Measurements from ENCODE around the gene SLC46A3. TPM values are rescaled to one million over a fixed set of nuclear protein-coding genes. Genes with fewer than 3 reads are reported as not detected.

SLC46A3 gene
- total RNA-seq, 1 experiment from 2014 or later, result 4.9 TPM

DNA sequence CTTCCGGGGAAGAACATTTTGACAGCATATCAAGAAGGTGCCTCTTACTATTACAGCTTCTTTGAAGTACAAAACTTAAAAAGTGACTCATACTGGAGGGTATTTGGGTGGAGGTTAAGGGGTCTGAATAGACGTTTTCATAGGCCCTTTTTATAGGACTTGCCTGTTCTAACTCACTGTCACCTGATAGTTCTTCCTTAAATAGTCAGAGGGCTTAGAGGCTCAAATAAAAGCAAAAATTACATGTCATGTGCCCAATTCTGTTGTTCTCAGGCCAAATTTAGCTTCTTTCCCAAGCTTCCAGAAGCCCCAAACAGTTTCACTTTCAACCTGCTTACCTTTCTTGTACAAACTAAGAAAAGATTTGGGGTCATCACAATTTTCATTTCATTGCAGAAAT, 16.1 kb upstream of the SLC46A3 start:
- no peak for DNase-seq (ENCODE audit: low read depth)

GRCh38 chr13:28730762-28731161, 12.0 kb upstream of the SLC46A3 start:
- DNase-seq (ENCODE audit: low read depth), result no peak

DNA sequence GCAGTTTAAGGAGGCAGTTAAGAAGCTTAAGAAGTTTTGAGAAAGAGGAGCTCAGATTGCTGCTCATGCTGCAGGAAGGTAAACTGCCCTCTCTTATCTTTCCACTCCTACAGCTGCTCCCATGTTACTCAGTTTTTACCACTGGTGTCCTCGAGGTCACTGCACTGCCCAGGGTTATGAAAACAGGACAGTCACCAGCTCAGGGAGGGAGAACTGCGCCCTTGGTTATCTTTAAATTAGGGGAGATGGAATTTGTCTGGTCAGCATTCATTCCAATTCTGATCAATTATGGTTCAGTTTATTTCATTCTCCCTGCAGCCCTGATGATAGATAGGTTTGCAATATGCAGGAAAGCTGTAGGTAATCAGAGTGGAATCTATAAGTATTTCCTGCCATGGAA, 10.8 kb upstream of the SLC46A3 start:
- DNase-seq (ENCODE audit: low read depth), result no peak

- DNase-seq (ENCODE audit: low read depth), result no peak
Measured at GRCh38 chr13:28728642-28729041, 9.9 kb upstream of the SLC46A3 start.

- DNase-seq (ENCODE audit: low read depth), result no peak
Measured at GRCh38 chr13:28725046-28725610, 6.4 kb upstream of the SLC46A3 start.

- no peak for DNase-seq (ENCODE audit: low read depth)
Measured at GRCh38 chr13:28723806-28724205, 5.0 kb upstream of the SLC46A3 start.

GRCh38 chr13:28719227-28720055, 671 bp upstream of the SLC46A3 start:
- peak; percentile 75 for DNase-seq (ENCODE audit: low read depth)

DNA sequence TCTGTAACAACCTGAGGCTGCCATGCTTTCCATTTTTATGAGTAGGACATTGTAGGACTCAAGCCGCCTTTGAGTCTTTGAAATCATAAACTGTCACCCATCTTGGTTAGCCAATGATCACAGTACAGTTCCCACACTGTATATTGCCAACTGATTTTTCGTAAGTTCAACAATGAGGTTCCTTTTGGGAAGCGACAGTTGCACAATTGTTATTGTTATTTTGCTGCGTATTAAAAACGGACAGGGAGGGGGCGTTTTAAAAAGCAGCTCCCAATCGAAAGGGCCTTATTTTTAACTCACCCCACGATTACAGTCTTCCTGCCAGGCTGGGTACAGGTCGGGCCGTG, 601 bp downstream of the SLC46A3 start:
- no peak for DNase-seq (ENCODE audit: low read depth)

DNA sequence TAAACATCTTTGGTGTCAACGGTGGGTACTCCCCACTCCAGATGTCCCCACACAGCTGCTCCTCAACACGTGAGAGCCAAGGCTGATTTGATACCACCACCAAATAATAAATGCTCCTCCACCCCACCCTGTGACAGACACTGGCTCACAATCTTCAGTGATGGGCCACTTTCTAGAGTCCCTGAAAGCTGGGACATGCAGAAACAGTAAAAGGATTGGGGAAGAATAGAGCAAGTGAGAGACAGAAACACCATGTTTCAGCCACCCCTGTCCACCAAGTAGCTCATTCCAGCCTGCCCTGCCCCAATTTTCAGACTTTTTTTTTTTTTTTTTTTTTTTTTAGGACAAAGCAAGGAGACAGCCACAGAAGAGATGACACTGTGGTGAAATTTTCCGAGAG, 1.6 kb downstream of the SLC46A3 start:
- no peak for DNase-seq (ENCODE audit: low read depth)

GRCh38 chr13:28716511-28716910, 2.3 kb downstream of the SLC46A3 start:
- DNase-seq (ENCODE audit: low read depth), result peak; percentile 99

DNA sequence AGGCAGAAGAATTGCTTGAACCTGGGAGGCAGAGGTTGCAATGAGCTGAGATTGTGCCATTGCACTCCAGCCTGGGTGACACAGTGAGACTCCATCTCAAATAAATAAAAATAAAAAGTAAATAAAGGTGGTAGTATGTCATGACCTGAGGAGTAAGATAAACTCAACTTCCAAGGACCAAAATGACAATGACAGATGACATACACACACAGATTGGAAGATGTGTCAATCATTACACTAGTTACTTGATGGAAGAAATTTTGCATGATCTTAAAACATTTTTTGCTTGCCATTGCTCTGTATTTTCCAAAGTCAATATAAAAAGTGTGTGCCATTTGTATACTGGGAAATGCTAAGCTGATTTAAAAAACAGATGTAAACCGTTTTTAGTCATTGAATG, 4.1 kb downstream of the SLC46A3 start:
- no peak for DNase-seq (ENCODE audit: low read depth)

- no peak for DNase-seq (ENCODE audit: low read depth)
Measured at GRCh38 chr13:28710161-28710560, 8.6 kb downstream of the SLC46A3 start.

- DNase-seq (ENCODE audit: low read depth), result peak; percentile 71
Measured at GRCh38 chr13:28707629-28708427, 10.9 kb downstream of the SLC46A3 start.

DNA sequence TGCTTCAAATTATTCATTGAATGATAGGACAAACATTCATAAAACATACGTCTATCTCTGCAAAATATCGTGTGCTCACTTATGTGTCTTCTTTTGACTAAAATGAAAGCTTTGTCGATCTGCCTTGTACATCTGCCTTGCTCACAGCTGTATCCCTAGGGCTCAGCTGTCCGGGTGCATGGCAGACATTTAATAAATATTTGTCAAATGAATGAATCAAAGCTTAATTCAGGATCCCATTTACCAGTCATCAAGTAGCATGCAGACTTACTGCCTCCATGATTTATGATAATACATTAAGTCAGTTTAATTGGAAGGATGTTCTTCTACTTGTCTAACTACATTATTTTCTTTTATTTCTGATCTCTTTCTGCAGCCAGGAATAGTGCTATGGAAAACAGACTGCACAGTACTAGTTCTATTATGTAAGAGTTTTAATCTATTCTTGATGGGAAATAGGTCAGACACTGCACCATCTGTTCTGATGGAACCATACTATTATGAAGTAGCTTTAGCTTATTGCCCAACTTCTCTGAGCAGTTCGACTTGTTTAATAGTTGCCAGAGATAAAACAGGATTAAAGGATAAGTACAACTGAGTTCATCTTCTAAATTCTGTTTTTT, 13.2 kb downstream of the SLC46A3 start:
- no peak for DNase-seq (ENCODE audit: low read depth)

- DNase-seq (ENCODE audit: low read depth), result no peak
Measured at GRCh38 chr13:28704919-28705318, 13.9 kb downstream of the SLC46A3 start.

GRCh38 chr13:28704282-28704681, 14.5 kb downstream of the SLC46A3 start:
- DNase-seq (ENCODE audit: low read depth), result no peak

GRCh38 chr13:28699246-28699645, 19.5 kb downstream of the SLC46A3 start:
- no peak for DNase-seq (ENCODE audit: low read depth)

GRCh38 chr13:28697441-28697840, 21.3 kb downstream of the SLC46A3 start:
- no peak for DNase-seq (ENCODE audit: low read depth)

- peak; percentile 76 for DNase-seq (ENCODE audit: low read depth)
Measured at GRCh38 chr13:28693605-28694491, 24.9 kb downstream of the SLC46A3 start.

- no peak for DNase-seq (ENCODE audit: low read depth)
Measured at GRCh38 chr13:28685892-28686291, 32.9 kb downstream of the SLC46A3 start.

DNA sequence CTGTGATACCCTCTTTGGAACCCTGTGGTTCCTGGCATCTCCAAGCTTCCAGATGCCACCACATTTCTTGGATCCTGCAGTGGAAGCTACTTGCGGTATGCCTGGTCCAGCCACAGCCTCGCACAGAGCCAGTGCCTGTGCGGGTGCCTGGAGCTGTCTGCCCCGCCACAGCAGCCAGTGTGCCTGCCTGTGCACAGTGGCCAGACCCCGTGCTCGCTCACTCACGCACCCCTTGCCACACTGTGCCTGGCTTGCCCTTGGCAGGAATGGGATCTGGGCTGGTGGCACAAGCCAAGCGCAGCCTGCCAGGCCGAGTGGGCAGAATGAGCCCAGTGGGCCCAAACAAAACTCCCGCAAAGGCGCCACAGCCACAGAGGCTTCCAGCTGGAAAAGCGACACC, 33.7 kb downstream of the SLC46A3 start:
- DNase-seq (ENCODE audit: low read depth), result no peak

Data from HT1080 (cell line).